CD4-positive, alpha-beta T cell (primary cell): Measurements from ENCODE around the gene PDSS2. TPM values are rescaled to one million over a fixed set of nuclear protein-coding genes. Genes with fewer than 3 reads are reported as not detected.
"Not testable (repeated sequence)": the region's sequence is repeated elsewhere in the genome, so short reads cannot be mapped to it uniquely, and the experiment has no call there.

Experiments
- ATAC-seq: fragments of 200-7000 bp; cut with Tn5 transposase; one replicate; pipeline ENCODE4 v1.10.0; 2022; ENCODE audit warnings: mild to moderate bottlenecking; ENCODE audit not compliant: poor library complexity
- CTCF ChIA-PET: fragments of 350-600 bp; sonication (Branson Sonifier 250); formaldehyde crosslinking; loops from one replicate; lab custom pipeline; 2021; ENCODE audit warnings: antibody characterized with exemption, inconsistent platforms; lab: Charles Lee
- POLR2A ChIA-PET: fragments of 350-600 bp; sonication (Branson Sonifier 250); formaldehyde crosslinking; loops from one replicate; lab custom pipeline; 2021; ENCODE audit warnings: antibody characterized with exemption, inconsistent platforms; lab: Charles Lee
- DNase-seq, 14 experiments: peaks; one replicate each; pipeline ENCODE4 v3.0.0-alpha.2; 2013 to 2020; ENCODE audit warnings: mixed read lengths in 2 of 14
- H3K27ac ChIP-seq, 2 donors: one replicate each; pipeline versions ENCODE4 v1.5.1 to v1.7.0; 2013; ENCODE audit warnings: low read length in 2 of 2, low read depth in 1 of 2, mild to moderate bottlenecking in 1 of 2
- H3K27me3 ChIP-seq, 2 experiments: 1 replicate in 1 of 2; 2 replicates in 1 of 2; pipeline versions ENCODE4 v1.6.1 to v1.7.0; 2013; ENCODE audit warnings: low read length in 2 of 2, control low read depth in 1 of 2, mild to moderate bottlenecking in 1 of 2, moderate library complexity in 1 of 2; ENCODE audit not compliant: insufficient read depth in 2 of 2, control insufficient read depth in 1 of 2
- H3K36me3 ChIP-seq: one replicate; pipeline ENCODE4 v1.6.1; 2013; ENCODE audit warnings: low read length, control low read depth; ENCODE audit not compliant: insufficient read depth
- H3K4me1 ChIP-seq: one replicate; pipeline ENCODE4 v1.6.1; 2013; ENCODE audit warnings: low read length, control low read depth; ENCODE audit not compliant: insufficient read depth
- H3K4me3 ChIP-seq: one replicate; pipeline ENCODE4 v1.5.1; 2013; ENCODE audit warnings: mild to moderate bottlenecking, low read length, moderate library complexity
- H3K9me3 ChIP-seq, 2 experiments: 1 replicate in 1 of 2; 2 replicates in 1 of 2; pipeline versions ENCODE4 v1.6.1 to v1.7.0; 2013; ENCODE audit warnings: low read length in 2 of 2, mild to moderate bottlenecking in 2 of 2, control low read depth in 1 of 2, moderate library complexity in 1 of 2; ENCODE audit not compliant: control insufficient read depth in 1 of 2, insufficient read depth in 1 of 2
- H3K27ac Mint-ChIP-seq: one replicate; pipeline ENCODE4 v1.8.0; 2020; ENCODE audit warnings: mixed read lengths
- H3K27me3 Mint-ChIP-seq: one replicate; pipeline ENCODE4 v1.8.0; 2021; ENCODE audit warnings: mixed read lengths
- H3K36me3 Mint-ChIP-seq: one replicate; pipeline ENCODE4 v1.8.0; 2021; ENCODE audit warnings: low read depth, mixed read lengths
- H3K4me1 Mint-ChIP-seq: one replicate; pipeline ENCODE4 v1.8.0; 2021; ENCODE audit warnings: low read depth, mixed read lengths
- H3K4me3 Mint-ChIP-seq: one replicate; pipeline ENCODE4 v1.8.0; 2020; ENCODE audit warnings: mild to moderate bottlenecking, mixed read lengths
- H3K9me3 Mint-ChIP-seq: one replicate; pipeline ENCODE4 v1.8.0; 2020; ENCODE audit warnings: mixed read lengths
- CTCF ChIP-seq: fragments of 200-600 bp; IDR thresholded peaks from one replicate; pipeline ENCODE4 v1.8.0; 2022; ENCODE audit warnings: antibody characterized with exemption, mild to moderate bottlenecking
- intact Hi-C, 2 experiments: fragments of 100-400 bp; cut with DNase I in 1 of 2; cut with micrococcal nuclease in 1 of 2; formaldehyde crosslinking; loops; one replicate each; pipeline versions ENCODE4 v1.15.1 to v1.9.0; 2023 to 2025; cut with DNase I, micrococcal nuclease
- total RNA-seq, 174 experiments: library from RNA in 2 of 174; stranded (reverse) in 2 of 174; gene quantifications; one replicate each; pipeline ENCODE4 v1.2.3 and lab custom pipeline; 2021 to 2026

PDSS2 gene
- total RNA-seq, 2 experiments from 2014 or later = 5.8 to 6.6 TPM

DNA sequence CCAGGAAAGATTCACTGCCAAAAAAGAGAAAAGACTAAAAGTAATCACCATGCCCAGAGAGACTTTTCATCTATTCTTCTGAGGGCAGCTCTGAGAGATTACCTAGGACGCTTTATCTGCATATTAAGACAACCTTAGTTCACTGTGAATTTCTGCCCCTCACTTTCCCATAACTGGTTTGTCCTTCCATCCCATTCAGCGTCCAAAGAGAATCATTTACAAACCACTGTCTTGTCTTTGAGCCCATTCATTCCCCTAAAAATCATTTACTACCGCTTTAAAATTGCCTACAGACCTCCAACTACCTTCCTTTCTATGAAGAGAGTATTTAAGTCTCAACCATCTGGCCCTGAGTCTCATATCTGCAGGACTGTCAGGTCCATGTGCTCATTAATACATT, 149.0 kb downstream of the PDSS2 start:
- Histone ChIP-seq H3K9me3 (no peaks in the 10 kb centered on the region), H3K4me1 (no peaks in the 10 kb centered on the region), H3K27ac (no peak overlapping the region), H3K36me3 (peaks cover 3% of the 10 kb centered on the region), H3K4me3 (no peak overlapping the region), H3K27me3 (no peaks in the 10 kb centered on the region)
- intact Hi-C loops = no loop called here
- no peak for DNase-seq
- no peaks in the 10 kb centered on the region for H3K9me3 Mint-ChIP-seq
- TF ChIP-seq CTCF = no peak
- H3K27ac Mint-ChIP-seq = no peak overlapping the region
- H3K36me3 Mint-ChIP-seq = peaks cover 10% of the 10 kb centered on the region
- ChIA-PET POLR2A (no interaction called here), CTCF (no interaction called here)
- H3K4me1 Mint-ChIP-seq = no peaks in the 10 kb centered on the region
- no peak for ATAC-seq
- H3K4me3 Mint-ChIP-seq = no peak overlapping the region
- no peaks in the 10 kb centered on the region for H3K27me3 Mint-ChIP-seq

- Histone ChIP-seq H3K27ac (no peak overlapping the region), H3K36me3 (peaks cover 3% of the 10 kb centered on the region), H3K4me1 (no peaks in the 10 kb centered on the region), H3K4me3 (no peak overlapping the region), H3K9me3 (no peaks in the 10 kb centered on the region), H3K27me3 (no peaks in the 10 kb centered on the region)
- ATAC-seq = no peak
- no peak for DNase-seq
- Mint-ChIP-seq H3K27ac (no peak overlapping the region), H3K27me3 (no peaks in the 10 kb centered on the region), H3K4me3 (no peak overlapping the region), H3K36me3 (peaks cover 10% of the 10 kb centered on the region), H3K4me1 (no peaks in the 10 kb centered on the region), H3K9me3 (no peaks in the 10 kb centered on the region)
- no peak for TF ChIP-seq CTCF
- POLR2A ChIA-PET = no interaction called here
- intact Hi-C loops = no loop called here
- CTCF ChIA-PET = no interaction called here
Observed at GRCh38 chr6:107308677-107309076, 150.7 kb downstream of the PDSS2 start.

DNA sequence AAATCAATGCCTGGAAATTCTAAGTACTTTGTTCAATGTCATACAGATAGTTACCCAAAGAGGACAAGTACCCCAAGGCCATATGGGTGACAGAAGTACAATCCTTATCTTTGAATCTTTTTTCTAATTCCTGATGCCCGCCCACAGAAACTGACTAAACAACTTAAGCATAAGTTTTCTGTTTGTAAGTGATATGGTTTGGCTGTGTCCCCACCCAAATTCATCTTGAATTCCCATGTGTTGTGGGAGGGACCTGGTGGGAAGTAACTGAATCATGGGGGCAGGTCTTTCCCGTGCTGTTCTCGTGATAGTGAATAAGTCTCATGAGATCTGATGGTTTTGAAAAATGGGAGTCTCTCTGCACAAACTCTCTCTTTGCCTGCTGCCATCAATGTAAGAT, 153.4 kb downstream of the PDSS2 start:
- DNase-seq, intact Hi-C loops, H3K27ac Mint-ChIP-seq: not testable (repeated sequence)

GRCh38 chr6:107305391-107305790, 154.0 kb downstream of the PDSS2 start:
- Histone ChIP-seq H3K9me3 (no peaks in the 10 kb centered on the region), H3K27me3 (no peaks in the 10 kb centered on the region), H3K4me3 (no peak overlapping the region), H3K4me1 (no peaks in the 10 kb centered on the region), H3K27ac (no peak overlapping the region), H3K36me3 (peaks cover 3% of the 10 kb centered on the region)
- H3K27ac Mint-ChIP-seq = no peak overlapping the region
- H3K9me3 Mint-ChIP-seq = no peaks in the 10 kb centered on the region
- ATAC-seq (no peak), DNase-seq (no peak)
- ChIA-PET POLR2A (no interaction called here), CTCF (no interaction called here)
- H3K36me3 Mint-ChIP-seq = peaks cover 3% of the 10 kb centered on the region
- H3K27me3 Mint-ChIP-seq = no peaks in the 10 kb centered on the region
- no peaks in the 10 kb centered on the region for H3K4me1 Mint-ChIP-seq
- intact Hi-C loops = no loop called here
- no peak for TF ChIP-seq CTCF
- no peak overlapping the region for H3K4me3 Mint-ChIP-seq

More for the DNA sequence above, 153.4 kb downstream of the PDSS2 start:
- H3K27me3 ChIP-seq, POLR2A ChIA-PET, H3K4me1 Mint-ChIP-seq, H3K27me3 Mint-ChIP-seq, H3K27ac ChIP-seq, H3K4me1 ChIP-seq, CTCF ChIA-PET, H3K36me3 Mint-ChIP-seq, H3K4me3 Mint-ChIP-seq, H3K9me3 ChIP-seq, H3K9me3 Mint-ChIP-seq, H3K36me3 ChIP-seq, H3K4me3 ChIP-seq, ATAC-seq: not testable (repeated sequence)
